Tibial nerve (tissue), 4 donors: Measurements from ENCODE around the gene ZGPAT.

Source experiments
- CTCF ChIP-seq, 5 experiments: fragments of 200-600 bp in 3 of 5; fragments of 450-650 bp in 2 of 5; sonication (generic) in 3 of 5; IDR thresholded peaks; one replicate each; pipeline ENCODE4 v1.5.1; 2016 to 2019; ENCODE audit warnings: antibody characterized with exemption in 5 of 5, mild to moderate bottlenecking in 3 of 5, moderate library complexity in 2 of 5
- EP300 ChIP-seq, 2 donors: sonication (generic); formaldehyde crosslinking; IDR thresholded peaks; one replicate each; pipeline ENCODE4 v1.6.1; 2017; ENCODE audit warnings: antibody characterized with exemption in 2 of 2, mild to moderate bottlenecking in 1 of 2
- POLR2A ChIP-seq, 2 donors: fragments of 450-650 bp; IDR thresholded peaks; one replicate each; pipeline ENCODE4 v1.6.1; 2017; ENCODE audit warnings: antibody characterized with exemption in 2 of 2, mild to moderate bottlenecking in 2 of 2, moderate library complexity in 2 of 2

GRCh38 chr20:63734111-63734945 is 26.5 kb downstream of the ZGPAT start:
- TF ChIP-seq CTCF (IDR thresholded peaks at IDR 0.05) (no peak), POLR2A (IDR thresholded peaks at IDR 0.05) (no peak), EP300 (IDR thresholded peaks at IDR 0.05) (no peak)
